Posterior vena cava (tissue), 2 donors: ENCODE data around the gene IKBKE. TPM values are rescaled to one million over a fixed set of nuclear protein-coding genes. Genes with fewer than 3 reads are reported as not detected.

Experiments used
- DNase-seq: peaks from one replicate; pipeline ENCODE4 v3.0.0-alpha.2; 2020; ENCODE audit warnings: low spot score
- intact Hi-C, 2 donors: fragments of 100-400 bp; cut with DNase I; formaldehyde crosslinking; loops; one replicate each; pipeline versions ENCODE4 v1.14.1 to v1.14.2; 2022 to 2023
- total RNA-seq, 2 donors: library from RNA; stranded (reverse); fragmentation: NEBNext Ultra II Directional; extraction: Animal tissue kit (Norgen Biotek cat#: 25700); gene quantifications; one replicate each; pipeline ENCODE4 v1.2.1, GENCODE V29; 2021
- donor health status: DM: yes; HTN: yes; CAD: no.
- donor health status: DM: yes; HTN: yes; CAD: no.

Gene IKBKE
- total RNA-seq, 2 donors from 2014 or later = 4.8 to 6.5 TPM

DNA sequence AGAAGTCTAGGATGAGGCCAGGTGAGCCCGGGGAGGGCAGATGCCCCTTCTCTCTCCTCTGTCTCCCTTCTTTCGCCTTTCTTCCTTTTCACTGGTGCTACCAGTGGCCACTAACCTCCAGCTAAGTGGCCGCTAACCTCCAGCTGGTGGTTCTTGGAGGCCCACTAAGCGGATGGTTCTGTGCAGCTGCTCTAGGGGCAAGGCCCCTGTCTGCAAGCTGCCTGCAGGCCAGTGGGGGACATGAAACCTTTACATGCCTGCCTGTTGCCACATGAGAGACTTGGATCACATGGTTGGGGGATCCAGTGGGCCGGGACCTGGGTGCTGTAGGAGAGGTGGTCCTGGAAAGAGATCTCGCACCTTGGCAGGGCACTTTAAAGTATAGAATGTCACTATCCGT, 17.7 kb downstream of the IKBKE start:
- intact Hi-C loops = loop anchor here (10.0 kb wide), 1 partner anchor 427 kb away; no protein-coding TSS in a partner anchor
- DNase-seq = no peak

DNA sequence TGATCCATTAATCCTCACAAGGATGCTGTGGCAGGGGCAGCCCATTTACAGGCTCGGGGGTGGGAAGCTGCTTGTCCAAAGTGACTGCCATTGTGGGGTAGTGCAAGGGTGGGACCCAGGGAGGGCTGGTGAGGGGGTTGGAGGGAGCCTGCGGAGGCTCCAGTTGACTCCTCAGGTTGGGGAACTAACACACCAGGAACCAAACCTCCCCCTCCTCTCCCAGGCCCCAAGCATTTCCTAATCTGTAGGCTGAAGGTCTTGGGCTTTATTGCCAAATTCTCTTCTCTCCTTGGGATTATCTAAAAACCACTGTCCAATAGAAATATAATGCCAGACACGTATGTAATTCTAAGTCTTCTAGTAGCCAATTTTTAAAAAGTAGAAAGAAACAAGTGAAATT, 18.2 kb downstream of the IKBKE start:
- no peak for DNase-seq
- intact Hi-C loops = loop anchor here (10.0 kb wide), 1 partner anchor 426 kb away; no protein-coding TSS in a partner anchor

DNA sequence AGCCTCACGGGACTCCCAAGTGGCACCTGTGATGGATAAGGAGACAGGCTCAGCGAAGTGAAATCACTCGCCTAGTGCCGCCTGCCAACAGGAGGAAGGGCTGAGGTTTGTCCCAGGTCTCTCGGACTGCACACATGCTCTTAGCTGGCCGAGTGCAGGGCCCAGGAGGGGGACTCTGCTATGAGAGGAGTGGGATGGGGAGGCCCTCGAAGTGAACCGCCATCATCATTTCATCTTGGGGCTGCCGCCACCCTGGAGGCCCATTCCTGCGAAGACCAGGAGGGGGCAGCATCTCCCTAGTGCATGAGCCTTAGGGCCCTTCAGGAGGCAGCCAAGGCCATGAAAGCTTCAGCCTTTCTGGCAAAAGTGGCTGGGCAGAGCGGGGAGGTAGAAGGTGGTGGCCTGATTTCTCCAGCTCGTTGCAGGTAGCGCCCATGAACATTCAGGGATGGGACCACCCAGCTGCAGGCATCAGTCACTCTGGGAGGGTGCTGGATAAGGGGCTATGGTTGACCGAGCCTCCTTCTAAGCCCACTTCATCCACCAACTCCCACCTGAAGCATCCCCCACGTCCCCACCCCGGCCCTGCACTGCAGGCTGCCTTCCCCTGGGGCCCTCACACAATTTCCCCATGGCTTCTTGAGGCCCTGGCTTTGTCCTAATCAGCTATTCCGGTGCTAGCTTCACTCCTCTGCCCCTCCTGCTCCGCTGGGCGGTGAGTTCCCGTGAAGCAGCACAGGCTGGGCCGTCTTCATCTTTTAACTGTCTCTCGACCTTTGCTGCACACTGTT, 19.9 kb downstream of the IKBKE start:
- peak; percentile 92 for DNase-seq

DNA sequence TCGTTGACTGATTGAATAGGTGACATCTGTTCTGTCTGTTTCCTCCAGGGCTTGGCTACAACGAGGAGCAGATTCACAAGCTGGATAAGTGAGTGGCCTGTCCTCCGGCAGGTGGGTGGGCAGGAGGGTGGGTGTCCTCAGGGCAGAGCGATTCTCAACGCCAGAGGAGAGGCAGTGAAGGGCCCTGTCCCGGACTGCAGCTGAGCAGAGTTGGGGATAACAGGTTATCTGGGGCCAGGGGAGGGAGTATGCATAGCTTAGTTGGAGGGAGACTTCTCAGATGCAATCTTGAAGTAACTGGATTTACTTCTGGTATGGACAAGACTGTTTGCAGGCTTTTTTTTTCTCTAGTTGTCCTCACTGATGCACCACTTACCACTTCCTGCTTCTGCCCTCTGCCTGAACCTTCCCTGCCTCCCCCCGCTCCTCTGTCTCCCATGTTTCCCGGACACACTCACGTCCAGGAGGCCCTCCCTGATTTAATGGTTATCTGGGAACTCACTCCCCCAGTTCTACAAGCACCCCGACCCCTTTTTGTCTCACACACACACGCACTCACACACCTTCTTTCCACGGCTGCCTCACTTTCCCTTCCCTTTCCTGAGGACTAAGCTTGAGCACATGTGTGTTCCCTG, 20.6 kb downstream of the IKBKE start:
- no peak for DNase-seq
- intact Hi-C loops = loop anchor here (2.0 to 10.0 kb wide), 3 partner anchors 54 to 94 kb away; no protein-coding TSS in a partner anchor

More for the DNA sequence above, 19.9 kb downstream of the IKBKE start:
- intact Hi-C loops = loop anchor here (2.0 to 10.0 kb wide), 4 partner anchors 55 to 425 kb away; no protein-coding TSS in a partner anchor

DNA sequence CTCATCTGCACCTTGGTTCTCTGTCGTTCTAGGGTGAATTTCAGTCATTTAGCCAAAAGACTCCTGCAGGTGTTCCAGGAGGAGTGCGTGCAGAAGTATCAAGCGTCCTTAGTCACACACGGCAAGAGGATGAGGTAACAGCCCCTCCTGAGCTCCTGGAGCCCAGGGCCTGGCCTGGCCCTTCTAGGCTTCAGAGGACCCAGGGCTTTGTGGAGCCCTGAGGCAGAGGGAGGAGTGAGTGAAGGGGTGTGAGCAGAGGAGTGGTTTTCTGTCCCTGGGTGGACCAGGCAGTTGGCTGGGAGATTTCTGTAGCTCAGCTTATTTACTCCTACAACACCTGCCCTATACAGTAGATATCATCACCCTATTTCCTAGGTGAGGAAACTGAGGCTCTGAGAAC, 21.3 kb downstream of the IKBKE start:
- intact Hi-C loops = loop anchor here (2.0 to 10.0 kb wide), 3 partner anchors 53 to 93 kb away; no protein-coding TSS in a partner anchor
- no peak for DNase-seq

DNA sequence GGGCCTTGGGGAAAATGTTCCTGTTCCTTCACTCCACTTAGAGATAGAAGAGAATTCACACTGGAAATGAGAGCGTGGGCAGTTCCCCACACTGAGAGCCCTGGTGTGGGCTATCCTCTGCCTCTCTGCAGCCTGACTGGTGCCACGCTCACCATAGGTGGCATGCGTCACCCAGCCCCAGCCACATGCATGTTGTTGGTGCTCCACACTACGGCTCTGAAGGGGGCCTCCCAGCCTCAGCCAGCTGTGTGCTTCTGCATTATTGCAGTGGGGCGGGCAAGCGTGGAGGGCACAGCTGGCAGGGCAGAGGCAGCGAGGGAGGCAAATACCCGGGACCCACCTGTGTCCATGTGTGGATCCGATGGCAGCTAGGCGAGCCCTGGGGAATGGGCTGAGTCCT, 22.3 kb downstream of the IKBKE start:
- intact Hi-C loops = loop anchor here (5.0 to 10.0 kb wide), 2 partner anchors 52 to 90 kb away; no protein-coding TSS in a partner anchor
- no peak for DNase-seq

DNA sequence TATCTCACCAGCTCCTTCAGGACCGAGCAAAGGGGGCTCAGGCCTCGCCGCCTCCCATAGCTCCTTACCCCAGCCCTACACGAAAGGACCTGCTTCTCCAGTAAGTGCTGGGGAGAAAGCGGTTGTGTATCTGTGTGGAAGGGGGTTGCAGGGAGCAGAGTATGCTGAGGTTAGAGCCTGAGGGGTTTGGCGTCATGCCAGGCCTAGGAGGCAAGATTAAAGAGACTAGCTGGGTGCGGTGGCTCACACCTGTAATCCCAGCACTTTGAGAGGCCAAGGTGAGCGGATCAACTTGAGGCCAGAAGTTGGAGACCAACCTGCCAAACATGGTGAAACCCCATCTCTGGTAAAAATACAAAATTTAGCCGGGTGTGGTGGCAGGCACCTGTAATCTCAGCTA, 23.0 kb downstream of the IKBKE start:
- intact Hi-C loops = loop anchor here (5.0 to 10.0 kb wide), 2 partner anchors 52 to 89 kb away; no protein-coding TSS in a partner anchor

DNA sequence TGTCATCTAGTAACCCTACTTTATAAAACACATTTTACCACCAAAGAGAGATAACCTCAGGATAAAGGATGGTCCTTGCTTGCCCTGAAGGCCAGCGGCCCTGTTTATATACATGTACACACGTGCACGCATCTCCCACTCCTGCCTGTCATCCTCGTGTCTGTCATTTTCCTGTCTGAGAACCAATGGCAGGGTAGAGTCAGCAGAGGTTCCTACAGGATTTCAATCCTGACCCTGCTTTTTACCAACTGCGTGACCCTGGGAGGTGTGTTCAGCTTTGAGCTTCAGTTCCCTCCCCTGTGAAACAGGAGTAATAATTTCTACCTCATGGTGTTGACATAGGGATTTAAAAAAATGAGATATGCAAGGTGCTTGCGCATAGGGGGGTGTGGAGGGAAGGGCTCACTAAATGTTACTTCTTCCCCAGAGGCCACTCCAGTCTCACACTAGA, 24.8 kb downstream of the IKBKE start:
- DNase-seq = no peak
- intact Hi-C loops = loop anchor here in 1 of 2 donors (10.0 kb wide), 1 partner anchor 50 kb away; no protein-coding TSS in a partner anchor

More for the DNA sequence above, 23.0 kb downstream of the IKBKE start:
- no peak for DNase-seq

DNA sequence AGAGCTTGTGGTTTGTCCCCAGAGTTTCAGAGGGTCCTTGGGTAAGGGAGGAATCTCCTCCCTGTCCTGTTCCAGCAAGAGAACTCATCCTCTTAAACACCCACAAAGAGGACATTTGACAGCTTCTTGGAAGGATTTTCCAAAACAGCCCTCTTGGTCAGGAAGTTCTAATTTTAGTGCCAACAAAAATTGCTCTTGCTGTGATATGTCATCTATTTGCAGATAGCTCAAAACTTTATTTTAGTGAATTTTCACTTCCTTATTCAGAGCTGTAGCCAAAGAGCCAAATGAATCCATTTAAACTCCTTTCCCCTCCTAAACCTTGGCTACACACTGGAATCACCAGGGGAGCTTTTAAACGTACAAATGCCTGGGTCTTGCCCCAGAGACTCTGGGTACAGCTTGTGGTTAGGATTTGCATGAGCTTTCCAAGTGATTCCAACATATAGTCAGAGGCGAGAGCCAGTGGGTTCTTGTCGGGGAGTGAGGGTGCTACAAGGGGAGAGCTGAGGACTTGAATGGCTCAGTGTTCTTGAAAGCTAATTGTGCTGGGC, 25.3 kb downstream of the IKBKE start:
- intact Hi-C loops = loop anchor here in 1 of 2 donors (10.0 kb wide), 1 partner anchor 49 kb away; no protein-coding TSS in a partner anchor
- DNase-seq = no peak

DNA sequence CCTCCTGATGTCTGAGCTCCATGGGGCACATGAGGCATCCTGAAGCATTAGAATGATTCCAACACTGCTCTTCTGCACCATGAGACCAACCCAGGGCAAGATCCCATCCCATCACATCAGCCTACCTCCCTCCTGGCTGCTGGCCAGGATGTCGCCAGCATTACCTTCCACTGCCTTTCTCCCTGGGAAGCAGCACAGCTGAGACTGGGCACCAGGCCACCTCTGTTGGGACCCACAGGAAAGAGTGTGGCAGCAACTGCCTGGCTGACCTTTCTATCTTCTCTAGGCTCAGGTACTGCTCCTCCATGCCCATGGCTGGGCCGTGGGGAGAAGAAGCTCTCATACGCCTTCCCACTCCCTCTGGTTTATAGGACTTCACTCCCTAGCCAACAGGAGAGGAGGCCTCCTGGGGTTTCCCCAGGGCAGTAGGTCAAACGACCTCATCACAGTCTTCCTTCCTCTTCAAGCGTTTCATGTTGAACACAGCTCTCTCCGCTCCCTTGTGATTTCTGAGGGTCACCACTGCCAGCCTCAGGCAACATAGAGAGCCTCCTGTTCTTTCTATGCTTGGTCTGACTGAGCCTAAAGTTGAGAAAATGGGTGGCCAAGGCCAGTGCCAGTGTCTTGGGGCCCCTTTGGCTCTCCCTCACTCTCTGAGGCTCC, 26.0 kb downstream of the IKBKE start:
- DNase-seq = no peak
- intact Hi-C loops = loop anchor here in 1 of 2 donors (10.0 kb wide), 1 partner anchor 49 kb away; no protein-coding TSS in a partner anchor

DNA sequence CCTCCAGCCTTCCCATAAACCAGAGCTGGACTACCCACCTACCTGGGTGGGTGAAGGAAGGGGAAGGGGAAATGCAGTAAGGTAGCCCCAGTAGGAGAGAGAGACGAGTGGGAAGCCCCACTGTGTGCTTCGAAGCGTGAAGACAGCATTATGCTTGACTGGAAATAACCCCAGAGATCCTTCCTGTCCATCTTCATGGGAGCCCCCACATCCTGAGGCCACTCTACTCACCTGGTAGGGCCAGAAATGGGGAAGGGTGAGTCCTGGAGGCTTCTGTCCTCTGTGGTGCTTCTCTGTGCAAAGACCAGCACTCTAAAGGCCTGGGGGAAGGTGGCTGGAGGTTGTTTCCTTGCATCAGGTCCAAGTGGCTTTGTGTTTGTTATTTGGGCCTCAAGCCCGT, 27.1 kb downstream of the IKBKE start:
- intact Hi-C loops = loop anchor here in 1 of 2 donors (10.0 kb wide), 1 partner anchor 47 kb away; no protein-coding TSS in a partner anchor
- no peak for DNase-seq

DNA sequence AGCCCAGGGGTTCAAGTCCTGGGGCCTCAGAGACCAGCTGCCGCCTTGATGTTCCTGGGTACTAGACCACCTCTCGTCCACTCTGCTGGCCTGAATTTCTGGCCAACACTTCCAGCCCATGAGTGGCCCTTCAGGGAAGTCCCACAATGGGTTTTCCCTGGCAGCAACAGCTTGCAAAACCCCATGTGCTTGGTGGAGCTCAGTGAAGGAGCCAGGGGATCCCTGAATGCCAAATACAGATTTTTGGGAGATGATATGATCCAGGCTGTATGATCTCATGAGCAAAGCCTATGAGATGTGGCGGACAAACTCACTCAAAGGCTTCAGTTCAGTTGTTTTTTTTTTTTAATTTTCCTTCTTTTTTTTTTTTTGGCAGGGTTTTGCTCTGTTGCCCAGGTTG, 27.5 kb downstream of the IKBKE start:
- intact Hi-C loops = loop anchor here in 1 of 2 donors (10.0 kb wide), 1 partner anchor 47 kb away; no protein-coding TSS in a partner anchor
- DNase-seq = no peak

DNA sequence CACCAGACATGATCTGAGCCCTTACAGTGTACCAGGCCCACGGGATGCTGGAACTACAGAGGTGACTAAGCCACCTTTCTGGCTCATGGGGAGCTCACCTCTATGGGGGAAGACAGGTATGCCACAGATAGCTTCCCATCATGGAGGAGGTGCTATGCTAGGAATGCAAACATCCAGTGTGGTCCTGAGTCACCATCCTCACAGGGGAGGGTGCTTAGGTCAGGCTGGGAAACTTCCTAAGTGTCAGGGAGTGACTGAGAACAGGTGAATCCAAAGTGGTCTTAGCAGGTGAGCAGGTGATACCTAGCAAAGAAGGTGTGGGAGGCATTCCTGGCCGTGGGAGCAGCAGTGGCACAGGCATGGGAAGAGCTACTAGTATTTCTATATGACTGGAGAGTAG, 28.4 kb downstream of the IKBKE start:
- intact Hi-C loops = loop anchor here in 1 of 2 donors (10.0 kb wide), 1 partner anchor 46 kb away; no protein-coding TSS in a partner anchor
- DNase-seq = peak; percentile 9

DNA sequence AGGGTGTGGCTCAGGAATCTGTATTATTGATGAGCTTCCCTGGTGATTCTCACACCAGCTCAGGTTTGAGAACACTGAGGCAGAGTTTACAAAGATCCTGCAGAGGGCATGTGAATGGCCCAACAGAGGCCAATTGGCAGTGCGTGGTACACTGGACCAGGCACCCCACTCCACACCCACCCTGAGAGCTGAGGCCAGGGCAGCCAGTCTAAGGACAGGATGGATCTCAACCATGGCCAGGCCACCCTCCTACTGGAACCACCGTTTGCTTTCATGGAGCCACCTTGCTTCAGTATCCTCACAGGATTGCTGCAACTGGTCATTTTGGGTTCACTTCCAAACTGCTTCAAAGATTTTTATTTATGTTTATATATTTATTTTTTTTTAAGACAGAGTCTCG, 29.8 kb downstream of the IKBKE start:
- intact Hi-C loops = no loop called here
- DNase-seq = peak; percentile 58

DNA sequence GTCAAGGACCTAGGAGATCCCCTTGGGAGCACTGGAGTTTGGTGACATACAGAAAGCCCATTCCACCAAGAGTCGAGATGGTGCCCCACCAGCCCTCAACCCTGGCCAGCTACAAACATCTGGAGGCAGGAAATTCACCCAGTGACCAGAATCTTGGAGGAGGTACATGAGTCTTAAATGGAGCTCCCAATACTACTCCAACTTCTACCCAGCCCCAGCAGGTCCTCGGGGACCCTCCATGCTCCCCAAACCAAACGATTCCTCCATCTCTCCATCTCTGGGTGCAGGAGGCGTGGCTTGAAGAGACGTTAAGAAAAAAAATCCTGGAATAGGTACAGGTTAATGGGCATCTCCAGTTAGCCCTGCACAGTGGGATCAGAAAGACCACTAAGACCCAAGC, 31.6 kb downstream of the IKBKE start:
- peak; percentile 54 for DNase-seq
- intact Hi-C loops = no loop called here

DNA sequence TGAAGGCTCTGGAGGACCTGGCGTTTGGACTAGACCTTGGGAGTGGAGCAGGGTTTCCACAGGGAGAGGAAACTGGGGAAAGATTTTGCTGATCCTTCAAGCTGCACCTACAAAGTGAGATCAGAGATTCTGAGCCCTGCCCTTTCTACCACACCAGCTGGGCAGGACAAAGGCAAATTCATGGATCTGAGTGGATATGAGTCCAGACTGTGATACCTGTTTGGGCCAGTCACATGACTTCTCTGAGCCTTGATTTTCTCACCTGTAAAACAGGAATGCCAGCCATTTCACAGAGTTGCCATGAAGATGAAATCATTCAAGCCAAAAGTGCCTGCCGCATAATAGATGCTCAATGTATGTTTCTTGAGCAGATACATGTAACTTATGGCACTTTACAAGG, 32.1 kb downstream of the IKBKE start:
- DNase-seq = peak; percentile 41
- intact Hi-C loops = no loop called here

DNA sequence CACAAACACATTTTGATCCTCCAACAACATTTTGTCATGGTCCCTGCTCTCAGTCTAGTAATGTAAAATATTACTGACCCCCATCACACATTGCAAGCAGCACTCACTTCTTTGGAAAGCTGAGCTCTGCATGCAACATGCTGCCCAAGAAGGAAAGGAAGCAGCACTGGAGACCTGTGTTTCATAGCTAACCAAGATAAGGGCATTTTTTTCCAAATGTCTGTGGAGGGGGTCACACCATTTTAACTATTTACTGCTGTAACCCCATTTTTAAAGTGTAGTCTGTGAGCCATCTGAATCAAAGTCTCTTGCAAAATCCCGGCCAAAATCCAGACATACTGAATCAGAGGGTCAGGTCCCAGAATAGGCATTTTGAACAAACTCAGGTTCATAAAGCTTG, 32.5 kb downstream of the IKBKE start:
- intact Hi-C loops = no loop called here

DNA sequence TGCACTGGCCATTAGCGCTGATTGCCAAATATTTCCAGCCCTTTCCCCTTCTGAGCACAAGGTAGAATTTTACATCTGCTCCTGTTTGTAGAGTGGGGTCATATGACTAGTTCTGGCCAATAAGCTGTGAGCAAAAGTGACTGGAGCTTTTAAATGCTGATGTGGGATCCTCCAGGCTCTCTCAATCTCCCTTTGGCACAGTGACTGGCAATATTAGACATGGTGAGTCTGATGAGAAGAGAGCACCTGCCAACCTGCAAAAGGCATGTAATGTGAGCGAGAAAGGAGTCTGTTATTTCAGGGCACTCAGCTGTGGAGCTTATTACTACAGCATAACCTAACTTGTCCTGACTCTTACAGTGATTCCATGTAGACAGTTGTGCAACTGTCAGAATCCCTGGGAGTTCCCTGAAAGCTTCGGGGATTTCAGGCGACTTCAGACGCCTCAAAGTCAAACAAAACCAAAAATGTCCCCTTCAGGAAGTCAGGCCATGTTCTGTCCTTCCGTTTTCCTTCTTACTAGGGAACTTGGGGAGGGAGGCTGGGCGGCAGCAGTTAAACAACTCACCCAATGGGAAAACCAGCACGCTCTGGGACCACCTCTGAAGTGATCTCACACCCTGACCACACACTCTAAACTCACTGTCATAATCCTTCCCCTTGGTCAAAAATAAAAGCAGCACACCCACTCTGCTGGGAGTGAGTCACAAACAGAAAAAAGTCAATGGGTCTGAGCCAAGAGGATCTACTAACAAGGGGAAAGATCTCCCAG, 33.5 kb downstream of the IKBKE start:
- intact Hi-C loops = no loop called here
- DNase-seq = peak; percentile 89

More for the DNA sequence above, 32.5 kb downstream of the IKBKE start:
- DNase-seq = peak; percentile 2
